ENCODE measurements around the gene GPN3. TPM values are rescaled to one million over a fixed set of nuclear protein-coding genes. Genes with fewer than 3 reads are reported as not detected.
A peak's percentile ranks its signal among the peaks of the same experiment; 100 is the strongest.

Gene GPN3
- total and polyA plus RNA-seq, 10 of the 15 experiments (the other 5 are each of a cell fraction or from before 2014, with no cell fraction given): 27.1 to 117 (median 53.5) TPM

GRCh38 chr12:110468214-110469048 is at the start of gene GPN3, which contains the start of gene FAM216A (continued):
- peak; percentile 56; the same call in 1 of the 2 replicates for TF ChIP-seq HCFC1 (IDR thresholded peaks at IDR 0.05; ENCODE audit: low read length)
- no peak for TF ChIP-seq BACH1 (IDR thresholded peaks at IDR 0.05; ENCODE audit: borderline replicate concordance)
- no peak for TF ChIP-seq PAX5 (IDR thresholded peaks at IDR 0.05; ENCODE audit: borderline replicate concordance, low read depth, low read length)
- no peak for TF ChIP-seq ZNF217 (IDR thresholded peaks at IDR 0.05)
- TF ChIP-seq MXI1 (IDR thresholded peaks at IDR 0.05; ENCODE audit: low read depth, low read length): peak; percentile 74; the same call in 1 of the 2 replicates
- no peak for TF ChIP-seq CEBPB (IDR thresholded peaks at IDR 0.05; ENCODE audit: borderline replicate concordance in 1 of 2, low read depth in 2 of 2, low read length in 2 of 2)
- TF ChIP-seq TCF3 (IDR thresholded peaks at IDR 0.05; ENCODE audit: borderline replicate concordance, insufficient read depth, low read depth, low read length): peak; percentile 78
- TF ChIP-seq ATF3 (IDR thresholded peaks at IDR 0.05; ENCODE audit: borderline replicate concordance, extremely low read depth, low read depth, low read length): no peak
- TF ChIP-seq KDM1A (IDR thresholded peaks at IDR 0.05; ENCODE audit: borderline replicate concordance): no peak
- TF ChIP-seq ZZZ3 (IDR thresholded peaks at IDR 0.05; ENCODE audit: control insufficient read depth, insufficient read length, low read depth): no peak
- TF ChIP-seq SIN3A (IDR thresholded peaks at IDR 0.05; ENCODE audit: low read depth, low read length): peak; percentile 84; the same call in 1 of the 2 replicates
- peak; percentile 54; the same call in 1 of the 2 replicates for TF ChIP-seq TCF12 (IDR thresholded peaks at IDR 0.05; ENCODE audit: low read depth, low read length)

- no peak overlapping the region for H3K4me2 ChIP-seq (ENCODE audit: control insufficient read depth, insufficient read depth)
- RAD21 ChIA-PET (ENCODE audit: unreplicated experiment): interaction anchor here (2.1 to 5.5 kb wide), 2 partner anchors 27 to 83 kb away, joined by 7 to 153 read pairs; no protein-coding TSS in a partner anchor
- H3K27me3 ChIP-seq (replicated peaks in 1 of 2; ENCODE audit: control insufficient read depth in 2 of 2, insufficient read depth in 2 of 2, low read length in 1 of 2): no peaks in the 10 kb centered on the region
- no peaks in the 10 kb centered on the region for H3K79me2 ChIP-seq (ENCODE audit: control insufficient read depth, insufficient read depth, low read length)
- POLR2A ChIA-PET: no interaction called here
- WGBS (ENCODE audit: insufficient coverage, insufficient replicate concordance, low lambda C conversion rate, missing lambda C conversion rate): 81% methylated on average over 3 of the region's 3 CpGs
- no TSS peak for BruUV-seq (replicated peaks)
- SMC1A ChIA-PET (ENCODE audit: uncharacterized antibody, unreplicated experiment): interaction anchor here (11.7 to 26.9 kb wide), 2 partner anchors 14 to 82 kb away, joined by 162 to 492 read pairs; no protein-coding TSS in a partner anchor
- intact Hi-C loops (cut with micrococcal nuclease; ENCODE audit: unreplicated experiment) (no loop called here), in situ Hi-C loops (cut with MboI) (no loop called here)
- no peaks in the 10 kb centered on the region for H4K20me1 ChIP-seq (ENCODE audit: control insufficient read depth, insufficient read depth)
- FAIRE-seq (no peak), ATAC-seq (no peak), DNase-seq (ENCODE audit: low read depth, low spot score) (no peak)
- H3K4me1 ChIP-seq (ENCODE audit: control insufficient read depth, insufficient read depth, low read length): no peaks in the 10 kb centered on the region
- H2AFZ ChIP-seq (ENCODE audit: control insufficient read depth, low read depth, low read length): no peak overlapping the region
- no peaks in the 10 kb centered on the region for H3K36me3 ChIP-seq (ENCODE audit: control insufficient read depth in 2 of 2, insufficient read depth in 2 of 2, low read length in 1 of 2)
- H3K27ac ChIP-seq (ENCODE audit: control insufficient read depth, insufficient read depth): no peak overlapping the region
- H3K9ac ChIP-seq (ENCODE audit: control insufficient read depth, insufficient read depth, low read length): no peak overlapping the region
- CTCF ChIA-PET: interaction anchor here (21.1 kb wide), 1 partner anchor 81 kb away, joined by 462 read pairs; no protein-coding TSS in a partner anchor
- TF ChIP-seq CHD4 (IDR thresholded peaks at IDR 0.05) (no peak), MTA2 (IDR thresholded peaks at IDR 0.05; ENCODE audit: low read depth) (no peak), NR2C2 (IDR thresholded peaks at IDR 0.05; ENCODE audit: borderline replicate concordance, control insufficient read depth, insufficient read length, low read depth) (no peak), MXI1 (IDR thresholded peaks at IDR 0.05; ENCODE audit: low read depth, low read length) (no peak), SRF (IDR thresholded peaks at IDR 0.05; ENCODE audit: low read depth in 2 of 2, low read length in 2 of 2) (no peak), SPI1 (IDR thresholded peaks at IDR 0.05; ENCODE audit: borderline replicate concordance, insufficient read depth, low read depth, low read length) (no peak), NFYA (IDR thresholded peaks at IDR 0.05; ENCODE audit: borderline replicate concordance, low read depth, low read length) (no peak), SMARCA5 (IDR thresholded peaks at IDR 0.05) (no peak), BRCA1 (IDR thresholded peaks at IDR 0.05; ENCODE audit: low read depth, low read length) (no peak), POU2F2 (IDR thresholded peaks at IDR 0.05; ENCODE audit: borderline replicate concordance, low read depth, low read length) (no peak)
- H3K9me3 ChIP-seq (replicated peaks; ENCODE audit: control insufficient read depth, insufficient read depth, low read length): no peaks in the 10 kb centered on the region
- no peak overlapping the region for H3K4me3 ChIP-seq
Measured at GRCh38 chr12:110516995-110517394, 48.9 kb upstream of the GPN3 start.
